ENCODE results near the gene FEZ2. TPM values are rescaled to one million over a fixed set of nuclear protein-coding genes. Genes with fewer than 3 reads are reported as not detected.
A peak's percentile ranks its signal among the peaks of the same experiment; 100 is the strongest.

The FEZ2 gene
- total and polyA plus RNA-seq, 9 of the 15 experiments (the other 6 are each of a cell fraction or from before 2014, with no cell fraction given): 9.9 to 35.5 (median 20.1) TPM

DNA sequence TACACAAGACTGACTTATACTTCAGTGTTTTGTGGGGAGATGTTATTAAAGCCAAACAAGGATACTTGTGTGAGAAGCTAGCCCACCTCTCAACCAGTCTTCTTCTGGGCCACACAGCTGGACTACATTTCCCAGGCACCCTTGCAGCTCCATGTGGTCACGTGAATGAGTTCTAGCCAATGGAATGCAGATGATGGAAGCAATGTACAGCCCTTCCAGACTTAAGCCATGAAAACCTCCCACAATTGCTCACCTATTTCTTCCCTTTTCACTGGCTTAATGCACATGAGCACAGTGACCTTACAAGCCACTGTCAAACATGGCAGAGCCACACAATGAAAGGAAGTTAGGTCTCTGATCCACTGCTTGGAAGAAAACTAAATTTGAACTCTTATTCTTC lies 20.4 kb upstream of the FEZ2 start (continued):
- TF ChIP-seq, protein P1, sequence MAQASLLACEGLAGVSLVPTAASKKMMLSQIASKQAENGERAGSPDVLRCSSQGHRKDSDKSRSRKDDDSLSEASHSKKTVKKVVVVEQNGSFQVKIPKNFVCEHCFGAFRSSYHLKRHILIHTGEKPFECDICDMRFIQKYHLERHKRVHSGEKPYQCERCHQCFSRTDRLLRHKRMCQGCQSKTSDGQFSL (CRISPR knock-in tag; IDR thresholded peaks at IDR 0.05): no peak
- TF ChIP-seq, protein P1 (tag; IDR thresholded peaks at IDR 0.05): no peak
- TF ChIP-seq BHLHE40 (IDR thresholded peaks at IDR 0.05; ENCODE audit: low read length) (peak; percentile 58), CBX2 (IDR thresholded peaks at IDR 0.05; ENCODE audit: insufficient read depth, low read length, poor library complexity, severe bottlenecking) (no peak), RBM34 (IDR thresholded peaks at IDR 0.05; ENCODE audit: borderline replicate concordance, insufficient read depth, low read length) (no peak), HDAC3 (IDR thresholded peaks at IDR 0.05; ENCODE audit: borderline replicate concordance, partially characterized antibody) (no peak), ARID2 (IDR thresholded peaks at IDR 0.05) (no peak), HNRNPUL1 (IDR thresholded peaks at IDR 0.05; ENCODE audit: low read length) (no peak), ZNF589 (CRISPR knock-in tag; IDR thresholded peaks at IDR 0.05; ENCODE audit: low read depth) (no peak), JUND (IDR thresholded peaks at IDR 0.05; ENCODE audit: borderline replicate concordance, low read depth, low read length) (no peak), JUND (tag; IDR thresholded peaks at IDR 0.05; ENCODE audit: borderline replicate concordance, low read depth, low read length) (peak; percentile 17; the same call in 1 of the 3 replicates), ZBTB7A (IDR thresholded peaks at IDR 0.05; ENCODE audit: borderline replicate concordance, control insufficient read depth, low read depth, low read length) (no peak), RBM15 (IDR thresholded peaks at IDR 0.05; ENCODE audit: insufficient read depth, low read length) (no peak)
- TF ChIP-seq, protein P2, sequence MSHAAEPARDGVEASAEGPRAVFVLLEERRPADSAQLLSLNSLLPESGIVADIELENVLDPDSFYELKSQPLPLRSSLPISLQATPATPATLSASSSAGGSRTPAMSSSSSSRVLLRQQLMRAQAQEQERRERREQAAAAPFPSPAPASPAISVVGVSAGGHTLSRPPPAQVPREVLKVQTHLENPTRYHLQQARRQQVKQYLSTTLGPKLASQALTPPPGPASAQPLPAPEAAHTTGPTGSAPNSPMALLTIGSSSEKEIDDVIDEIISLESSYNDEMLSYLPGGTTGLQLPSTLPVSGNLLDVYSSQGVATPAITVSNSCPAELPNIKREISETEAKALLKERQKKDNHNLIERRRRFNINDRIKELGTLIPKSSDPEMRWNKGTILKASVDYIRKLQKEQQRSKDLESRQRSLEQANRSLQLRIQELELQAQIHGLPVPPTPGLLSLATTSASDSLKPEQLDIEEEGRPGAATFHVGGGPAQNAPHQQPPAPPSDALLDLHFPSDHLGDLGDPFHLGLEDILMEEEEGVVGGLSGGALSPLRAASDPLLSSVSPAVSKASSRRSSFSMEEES (CRISPR knock-in tag; IDR thresholded peaks at IDR 0.05): peak; percentile 89
- TF ChIP-seq, protein P3, sequence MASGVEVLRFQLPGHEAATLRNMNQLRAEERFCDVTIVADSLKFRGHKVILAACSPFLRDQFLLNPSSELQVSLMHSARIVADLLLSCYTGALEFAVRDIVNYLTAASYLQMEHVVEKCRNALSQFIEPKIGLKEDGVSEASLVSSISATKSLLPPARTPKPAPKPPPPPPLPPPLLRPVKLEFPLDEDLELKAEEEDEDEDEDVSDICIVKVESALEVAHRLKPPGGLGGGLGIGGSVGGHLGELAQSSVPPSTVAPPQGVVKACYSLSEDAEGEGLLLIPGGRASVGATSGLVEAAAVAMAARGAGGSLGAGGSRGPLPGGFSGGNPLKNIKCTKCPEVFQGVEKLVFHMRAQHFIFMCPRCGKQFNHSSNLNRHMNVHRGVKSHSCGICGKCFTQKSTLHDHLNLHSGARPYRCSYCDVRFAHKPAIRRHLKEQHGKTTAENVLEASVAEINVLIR (CRISPR knock-in tag; IDR thresholded peaks at IDR 0.05): no peak
- TF ChIP-seq, protein P4, sequence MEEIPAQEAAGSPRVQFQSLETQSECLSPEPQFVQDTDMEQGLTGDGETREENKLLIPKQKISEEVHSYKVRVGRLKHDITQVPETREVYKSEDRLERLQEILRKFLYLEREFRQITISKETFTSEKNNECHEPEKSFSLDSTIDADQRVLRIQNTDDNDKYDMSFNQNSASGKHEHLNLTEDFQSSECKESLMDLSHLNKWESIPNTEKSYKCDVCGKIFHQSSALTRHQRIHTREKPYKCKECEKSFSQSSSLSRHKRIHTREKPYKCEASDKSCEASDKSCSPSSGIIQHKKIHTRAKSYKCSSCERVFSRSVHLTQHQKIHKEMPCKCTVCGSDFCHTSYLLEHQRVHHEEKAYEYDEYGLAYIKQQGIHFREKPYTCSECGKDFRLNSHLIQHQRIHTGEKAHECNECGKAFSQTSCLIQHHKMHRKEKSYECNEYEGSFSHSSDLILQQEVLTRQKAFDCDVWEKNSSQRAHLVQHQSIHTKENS (CRISPR knock-in tag; IDR thresholded peaks at IDR 0.05): no peak
- TF ChIP-seq, protein P5, sequence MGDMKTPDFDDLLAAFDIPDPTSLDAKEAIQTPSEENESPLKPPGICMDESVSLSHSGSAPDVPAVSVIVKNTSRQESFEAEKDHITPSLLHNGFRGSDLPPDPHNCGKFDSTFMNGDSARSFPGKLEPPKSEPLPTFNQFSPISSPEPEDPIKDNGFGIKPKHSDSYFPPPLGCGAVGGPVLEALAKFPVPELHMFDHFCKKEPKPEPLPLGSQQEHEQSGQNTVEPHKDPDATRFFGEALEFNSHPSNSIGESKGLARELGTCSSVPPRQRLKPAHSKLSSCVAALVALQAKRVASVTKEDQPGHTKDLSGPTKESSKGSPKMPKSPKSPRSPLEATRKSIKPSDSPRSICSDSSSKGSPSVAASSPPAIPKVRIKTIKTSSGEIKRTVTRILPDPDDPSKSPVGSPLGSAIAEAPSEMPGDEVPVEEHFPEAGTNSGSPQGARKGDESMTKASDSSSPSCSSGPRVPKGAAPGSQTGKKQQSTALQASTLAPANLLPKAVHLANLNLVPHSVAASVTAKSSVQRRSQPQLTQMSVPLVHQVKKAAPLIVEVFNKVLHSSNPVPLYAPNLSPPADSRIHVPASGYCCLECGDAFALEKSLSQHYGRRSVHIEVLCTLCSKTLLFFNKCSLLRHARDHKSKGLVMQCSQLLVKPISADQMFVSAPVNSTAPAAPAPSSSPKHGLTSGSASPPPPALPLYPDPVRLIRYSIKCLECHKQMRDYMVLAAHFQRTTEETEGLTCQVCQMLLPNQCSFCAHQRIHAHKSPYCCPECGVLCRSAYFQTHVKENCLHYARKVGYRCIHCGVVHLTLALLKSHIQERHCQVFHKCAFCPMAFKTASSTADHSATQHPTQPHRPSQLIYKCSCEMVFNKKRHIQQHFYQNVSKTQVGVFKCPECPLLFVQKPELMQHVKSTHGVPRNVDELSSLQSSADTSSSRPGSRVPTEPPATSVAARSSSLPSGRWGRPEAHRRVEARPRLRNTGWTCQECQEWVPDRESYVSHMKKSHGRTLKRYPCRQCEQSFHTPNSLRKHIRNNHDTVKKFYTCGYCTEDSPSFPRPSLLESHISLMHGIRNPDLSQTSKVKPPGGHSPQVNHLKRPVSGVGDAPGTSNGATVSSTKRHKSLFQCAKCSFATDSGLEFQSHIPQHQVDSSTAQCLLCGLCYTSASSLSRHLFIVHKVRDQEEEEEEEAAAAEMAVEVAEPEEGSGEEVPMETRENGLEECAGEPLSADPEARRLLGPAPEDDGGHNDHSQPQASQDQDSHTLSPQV (IDR thresholded peaks at IDR 0.05): no peak
- TF ChIP-seq, protein P6, sequence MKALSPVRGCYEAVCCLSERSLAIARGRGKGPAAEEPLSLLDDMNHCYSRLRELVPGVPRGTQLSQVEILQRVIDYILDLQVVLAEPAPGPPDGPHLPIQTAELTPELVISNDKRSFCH (CRISPR knock-in tag; IDR thresholded peaks at IDR 0.05): no peak
- TF ChIP-seq, protein P6 (tag; IDR thresholded peaks at IDR 0.05): no peak

Measured in K562 (cell line).